B cell (primary cell): ENCODE data around the gene ZNRD2.

Experiments
- EZH2 ChIP-seq: IDR thresholded peaks from 2 replicates; pipeline ENCODE4 v1.6.1; 2012; ENCODE audit warnings: borderline replicate concordance, low read depth, mild to moderate bottlenecking, moderate library complexity, low read length; ENCODE audit not compliant: insufficient read depth, poor library complexity, severe bottlenecking
- TF ChIP-seq, protein P1 (sequence below): fragments of 200-600 bp; IDR thresholded peaks from one replicate; pipeline ENCODE4 v1.8.0; 2022; ENCODE audit warnings: antibody characterized with exemption, mild to moderate bottlenecking

DNA sequence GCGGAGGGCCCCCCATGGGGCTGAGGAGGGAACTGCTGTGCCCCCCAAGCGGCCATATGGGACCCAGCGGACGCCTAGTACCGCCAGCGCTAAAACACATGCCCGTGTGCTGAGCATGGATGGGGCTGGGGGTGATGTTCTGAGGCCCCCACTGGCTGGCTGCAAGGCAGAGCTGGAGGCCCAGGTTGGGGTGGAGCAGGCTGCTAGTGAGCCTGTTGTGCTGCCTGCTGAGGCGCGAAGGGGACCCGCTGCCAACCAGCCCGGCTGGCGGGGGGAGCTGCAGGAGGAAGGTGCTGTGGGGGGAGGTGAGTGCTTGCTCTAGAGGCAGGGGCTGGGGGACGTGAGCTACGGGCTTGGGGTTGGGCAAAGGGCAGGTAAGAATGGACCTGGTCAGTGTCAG is 48.5 kb downstream of the ZNRD2 start:
- TF ChIP-seq, protein P1, sequence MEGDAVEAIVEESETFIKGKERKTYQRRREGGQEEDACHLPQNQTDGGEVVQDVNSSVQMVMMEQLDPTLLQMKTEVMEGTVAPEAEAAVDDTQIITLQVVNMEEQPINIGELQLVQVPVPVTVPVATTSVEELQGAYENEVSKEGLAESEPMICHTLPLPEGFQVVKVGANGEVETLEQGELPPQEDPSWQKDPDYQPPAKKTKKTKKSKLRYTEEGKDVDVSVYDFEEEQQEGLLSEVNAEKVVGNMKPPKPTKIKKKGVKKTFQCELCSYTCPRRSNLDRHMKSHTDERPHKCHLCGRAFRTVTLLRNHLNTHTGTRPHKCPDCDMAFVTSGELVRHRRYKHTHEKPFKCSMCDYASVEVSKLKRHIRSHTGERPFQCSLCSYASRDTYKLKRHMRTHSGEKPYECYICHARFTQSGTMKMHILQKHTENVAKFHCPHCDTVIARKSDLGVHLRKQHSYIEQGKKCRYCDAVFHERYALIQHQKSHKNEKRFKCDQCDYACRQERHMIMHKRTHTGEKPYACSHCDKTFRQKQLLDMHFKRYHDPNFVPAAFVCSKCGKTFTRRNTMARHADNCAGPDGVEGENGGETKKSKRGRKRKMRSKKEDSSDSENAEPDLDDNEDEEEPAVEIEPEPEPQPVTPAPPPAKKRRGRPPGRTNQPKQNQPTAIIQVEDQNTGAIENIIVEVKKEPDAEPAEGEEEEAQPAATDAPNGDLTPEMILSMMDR = no peak
- TF ChIP-seq EZH2 = no peak
